SK-N-SH treated with all-trans-retinoic acid at 6 μM for 48 hours (cell line): Measurements from ENCODE around the gene SCP2D1.

ENCODE experiments used
- ATAC-seq: fragments of 200-7000 bp; cut with Tn5 transposase; 3 replicates; pipeline ENCODE4 v1.9.1; 2020; ENCODE audit warnings: mild to moderate bottlenecking, moderate library complexity
- ARNTL ChIP-seq: fragments of 450-650 bp; formaldehyde crosslinking; IDR thresholded peaks from 2 replicates; pipeline ENCODE4 v1.5.0; 2020; ENCODE audit warnings: low read depth, mild to moderate bottlenecking, moderate library complexity, borderline replicate concordance
- BACH2 ChIP-seq: fragments of 250-450 bp; sonication (Bioruptor Pico); IDR thresholded peaks from 2 replicates; pipeline ENCODE4 v1.9.0; 2021; ENCODE audit warnings: mild to moderate bottlenecking, borderline replicate concordance
- CREB5 ChIP-seq: fragments of 250-450 bp; sonication (Bioruptor Pico); IDR thresholded peaks from 2 replicates; pipeline ENCODE4 v1.5.1; 2020; ENCODE audit warnings: low read depth, mild to moderate bottlenecking, moderate library complexity
- CSDC2 ChIP-seq: fragments of 250-450 bp; sonication (Bioruptor Pico); IDR thresholded peaks from 2 replicates; pipeline ENCODE4 v1.5.0; 2020; ENCODE audit warnings: mild to moderate bottlenecking, moderate library complexity
- ESRRG ChIP-seq: fragments of 250-450 bp; sonication (Bioruptor Pico); IDR thresholded peaks from 2 replicates; pipeline ENCODE4 v1.6.1; 2021; ENCODE audit warnings: mild to moderate bottlenecking
- GLIS3 ChIP-seq: fragments of 250-450 bp; sonication (Bioruptor Pico); IDR thresholded peaks from 2 replicates; pipeline ENCODE4 v1.5.0; 2020; ENCODE audit warnings: mild to moderate bottlenecking, moderate library complexity
- ISL1 ChIP-seq: fragments of 250-450 bp; sonication (Bioruptor Pico); IDR thresholded peaks from 2 replicates; pipeline ENCODE4 v2.1.2; 2022; ENCODE audit warnings: mild to moderate bottlenecking, moderate library complexity
- OSR1 ChIP-seq: fragments of 250-450 bp; sonication (Bioruptor Pico); IDR thresholded peaks from 2 replicates; pipeline ENCODE4 v1.8.0; 2022; ENCODE audit warnings: moderate library complexity, mild to moderate bottlenecking, inconsistent platforms
- PATZ1 ChIP-seq: fragments of 250-450 bp; sonication (Bioruptor Pico); IDR thresholded peaks from 2 replicates; pipeline ENCODE4 v1.8.0; 2020; ENCODE audit warnings: mild to moderate bottlenecking, moderate library complexity, borderline replicate concordance
- PPARA ChIP-seq: fragments of 250-450 bp; sonication (Bioruptor Pico); IDR thresholded peaks from 2 replicates; pipeline ENCODE4 v1.5.0; 2020; ENCODE audit warnings: mild to moderate bottlenecking, borderline replicate concordance
- RARB ChIP-seq: fragments of 250-450 bp; sonication (Bioruptor Pico); IDR thresholded peaks from 2 replicates; pipeline ENCODE4 v1.8.0; 2021; ENCODE audit warnings: mild to moderate bottlenecking, moderate library complexity
- SNAI2 ChIP-seq: fragments of 250-450 bp; sonication (Bioruptor Pico); IDR thresholded peaks from 2 replicates; pipeline ENCODE4 v1.5.0; 2020; ENCODE audit warnings: mild to moderate bottlenecking, moderate library complexity
- TCF4 ChIP-seq: fragments of 250-450 bp; sonication (Bioruptor Pico); IDR thresholded peaks from 2 replicates; pipeline ENCODE4 v1.8.0; 2021; ENCODE audit warnings: mild to moderate bottlenecking, moderate library complexity, borderline replicate concordance
- TOX ChIP-seq: fragments of 250-450 bp; sonication (Bioruptor Pico); IDR thresholded peaks from 2 replicates; pipeline ENCODE4 v1.8.0; 2021; ENCODE audit warnings: mild to moderate bottlenecking, moderate library complexity, borderline replicate concordance
- ZFP3 ChIP-seq: fragments of 250-450 bp; sonication (Bioruptor Pico); IDR thresholded peaks from 2 replicates; pipeline ENCODE4 v1.5.0; 2020; ENCODE audit warnings: mild to moderate bottlenecking, moderate library complexity
- ZFP30 ChIP-seq: fragments of 450-650 bp; formaldehyde crosslinking; IDR thresholded peaks from 2 replicates; pipeline ENCODE4 v1.5.0; 2022; ENCODE audit warnings: mild to moderate bottlenecking, moderate library complexity
- ZNF565 ChIP-seq: fragments of 450-650 bp; formaldehyde crosslinking; conservative IDR thresholded peaks from 2 replicates; pipeline ENCODE4 v1.5.0; 2020; ENCODE audit warnings: low read depth, mild to moderate bottlenecking, moderate library complexity
- ZNF70 ChIP-seq: fragments of 450-650 bp; formaldehyde crosslinking; IDR thresholded peaks from 2 replicates; pipeline ENCODE4 v1.5.0; 2020; ENCODE audit warnings: mild to moderate bottlenecking, moderate library complexity
- ZNF8 ChIP-seq: fragments of 450-650 bp; formaldehyde crosslinking; IDR thresholded peaks from 2 replicates; pipeline ENCODE4 v1.5.0; 2020; ENCODE audit warnings: mild to moderate bottlenecking, moderate library complexity
- TF ChIP-seq, protein P1 (sequence below): fragments of 250-450 bp; sonication (Bioruptor Pico); IDR thresholded peaks from 2 replicates; pipeline ENCODE4 v1.8.0; 2021; ENCODE audit warnings: low read depth, mild to moderate bottlenecking, moderate library complexity, borderline replicate concordance
- TF ChIP-seq, protein P2 (sequence below): fragments of 250-450 bp; sonication (Bioruptor Pico); IDR thresholded peaks from 2 replicates; pipeline ENCODE4 v1.5.0; 2020; ENCODE audit warnings: mild to moderate bottlenecking, moderate library complexity
- TF ChIP-seq, protein P3 (sequence below): fragments of 250-450 bp; sonication (Bioruptor Pico); IDR thresholded peaks from 2 replicates; pipeline ENCODE4 v1.5.1; 2021; ENCODE audit warnings: mild to moderate bottlenecking, moderate library complexity

Gene SCP2D1

GRCh38 chr20:18813483-18813882 lies at the start of gene SCP2D1:
Gene SCP2D1, plus strand, starts transcription at chr20:18813783. Its CDS starts 33 bp downstream, at chr20:18813816.
- ATAC-seq: no peak
- no peak for TF ChIP-seq BACH2
- TF ChIP-seq, all 23 proteins: peak for 0

DNA sequence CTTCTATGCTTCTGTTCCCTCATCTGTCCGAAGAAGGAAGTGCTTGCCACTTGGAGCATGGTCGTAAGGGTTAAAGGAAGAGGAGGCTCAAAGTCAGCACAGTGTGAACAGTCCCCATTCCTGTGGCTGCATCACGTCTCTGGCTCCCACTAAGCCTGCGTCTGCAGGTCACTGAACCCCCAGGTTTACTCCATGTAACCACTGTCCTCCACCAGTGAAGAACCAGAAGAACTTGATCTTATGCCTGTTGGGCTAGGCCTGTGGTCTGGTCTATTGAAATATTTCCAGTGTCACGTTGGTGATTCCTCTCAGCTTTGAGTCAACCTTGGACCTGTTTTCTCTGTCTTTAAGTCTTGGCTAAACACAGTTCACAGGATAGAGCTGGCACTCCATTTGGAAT lies 45.9 kb upstream of the SCP2D1 start:
- ATAC-seq: no peak
- TF ChIP-seq GLIS3 (CRISPR knock-in tag) (no peak), ZFP3 (CRISPR knock-in tag) (no peak), ZNF565 (CRISPR knock-in tag) (no peak), TCF4 (CRISPR knock-in tag) (no peak), OSR1 (CRISPR knock-in tag) (no peak), ESRRG (no peak), SNAI2 (CRISPR knock-in tag) (no peak), PATZ1 (CRISPR knock-in tag) (no peak), ISL1 (CRISPR knock-in tag) (no peak), ZNF70 (no peak), ZFP30 (CRISPR knock-in tag) (no peak), CREB5 (CRISPR knock-in tag) (no peak), ARNTL (CRISPR knock-in tag) (no peak), CSDC2 (CRISPR knock-in tag) (no peak), ZNF8 (CRISPR knock-in tag) (no peak), TOX (CRISPR knock-in tag) (no peak)
- TF ChIP-seq, protein P1, sequence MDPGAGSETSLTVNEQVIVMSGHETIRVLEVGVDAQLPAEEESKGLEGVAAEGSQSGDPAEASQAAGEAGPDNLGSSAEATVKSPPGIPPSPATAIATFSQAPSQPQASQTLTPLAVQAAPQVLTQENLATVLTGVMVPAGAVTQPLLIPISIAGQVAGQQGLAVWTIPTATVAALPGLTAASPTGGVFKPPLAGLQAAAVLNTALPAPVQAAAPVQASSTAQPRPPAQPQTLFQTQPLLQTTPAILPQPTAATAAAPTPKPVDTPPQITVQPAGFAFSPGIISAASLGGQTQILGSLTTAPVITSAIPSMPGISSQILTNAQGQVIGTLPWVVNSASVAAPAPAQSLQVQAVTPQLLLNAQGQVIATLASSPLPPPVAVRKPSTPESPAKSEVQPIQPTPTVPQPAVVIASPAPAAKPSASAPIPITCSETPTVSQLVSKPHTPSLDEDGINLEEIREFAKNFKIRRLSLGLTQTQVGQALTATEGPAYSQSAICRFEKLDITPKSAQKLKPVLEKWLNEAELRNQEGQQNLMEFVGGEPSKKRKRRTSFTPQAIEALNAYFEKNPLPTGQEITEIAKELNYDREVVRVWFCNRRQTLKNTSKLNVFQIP (CRISPR knock-in tag): no peak
- TF ChIP-seq, protein P2, sequence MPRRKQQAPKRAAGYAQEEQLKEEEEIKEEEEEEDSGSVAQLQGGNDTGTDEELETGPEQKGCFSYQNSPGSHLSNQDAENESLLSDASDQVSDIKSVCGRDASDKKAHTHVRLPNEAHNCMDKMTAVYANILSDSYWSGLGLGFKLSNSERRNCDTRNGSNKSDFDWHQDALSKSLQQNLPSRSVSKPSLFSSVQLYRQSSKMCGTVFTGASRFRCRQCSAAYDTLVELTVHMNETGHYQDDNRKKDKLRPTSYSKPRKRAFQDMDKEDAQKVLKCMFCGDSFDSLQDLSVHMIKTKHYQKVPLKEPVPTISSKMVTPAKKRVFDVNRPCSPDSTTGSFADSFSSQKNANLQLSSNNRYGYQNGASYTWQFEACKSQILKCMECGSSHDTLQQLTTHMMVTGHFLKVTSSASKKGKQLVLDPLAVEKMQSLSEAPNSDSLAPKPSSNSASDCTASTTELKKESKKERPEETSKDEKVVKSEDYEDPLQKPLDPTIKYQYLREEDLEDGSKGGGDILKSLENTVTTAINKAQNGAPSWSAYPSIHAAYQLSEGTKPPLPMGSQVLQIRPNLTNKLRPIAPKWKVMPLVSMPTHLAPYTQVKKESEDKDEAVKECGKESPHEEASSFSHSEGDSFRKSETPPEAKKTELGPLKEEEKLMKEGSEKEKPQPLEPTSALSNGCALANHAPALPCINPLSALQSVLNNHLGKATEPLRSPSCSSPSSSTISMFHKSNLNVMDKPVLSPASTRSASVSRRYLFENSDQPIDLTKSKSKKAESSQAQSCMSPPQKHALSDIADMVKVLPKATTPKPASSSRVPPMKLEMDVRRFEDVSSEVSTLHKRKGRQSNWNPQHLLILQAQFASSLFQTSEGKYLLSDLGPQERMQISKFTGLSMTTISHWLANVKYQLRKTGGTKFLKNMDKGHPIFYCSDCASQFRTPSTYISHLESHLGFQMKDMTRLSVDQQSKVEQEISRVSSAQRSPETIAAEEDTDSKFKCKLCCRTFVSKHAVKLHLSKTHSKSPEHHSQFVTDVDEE (CRISPR knock-in tag): no peak

- TF ChIP-seq RARB: no peak
- no peak for ATAC-seq
Observed at GRCh38 chr20:18773566-18773965, 40.0 kb upstream of the SCP2D1 start.

GRCh38 chr20:18774207-18774606 lies 39.4 kb upstream of the SCP2D1 start:
- no peak for ATAC-seq
- TF ChIP-seq PPARA (CRISPR knock-in tag) (no peak), TCF4 (CRISPR knock-in tag) (no peak), ZNF8 (CRISPR knock-in tag) (no peak), CSDC2 (CRISPR knock-in tag) (no peak), ESRRG (no peak), ZNF70 (no peak)

DNA sequence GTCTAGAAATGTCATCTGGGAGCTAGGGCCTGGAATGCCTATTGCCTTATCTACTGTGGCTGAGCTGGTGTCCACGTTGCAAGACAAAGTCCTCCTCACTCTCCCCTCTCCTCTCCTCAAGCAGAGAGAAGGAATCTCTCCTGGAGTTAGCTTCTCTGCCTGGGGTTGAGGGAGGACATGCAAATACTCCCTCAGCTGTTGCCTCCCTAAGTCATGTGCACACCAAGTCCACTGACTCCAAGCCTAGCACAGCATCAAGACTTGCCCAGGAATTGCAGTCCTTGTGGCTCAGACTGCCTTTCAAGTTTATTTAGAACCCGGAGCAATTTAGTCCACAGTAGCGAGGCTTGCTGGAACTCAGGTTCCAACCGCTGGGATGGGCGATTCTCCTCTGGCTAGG lies 38.0 kb upstream of the SCP2D1 start:
- TF ChIP-seq PATZ1 (CRISPR knock-in tag) (no peak), ZNF565 (CRISPR knock-in tag) (no peak), CREB5 (CRISPR knock-in tag) (no peak), ARNTL (CRISPR knock-in tag) (no peak), ZNF8 (CRISPR knock-in tag) (no peak), ESRRG (no peak), ZFP3 (CRISPR knock-in tag) (no peak), ZFP30 (CRISPR knock-in tag) (no peak), TCF4 (CRISPR knock-in tag) (no peak)
- TF ChIP-seq, protein P3, sequence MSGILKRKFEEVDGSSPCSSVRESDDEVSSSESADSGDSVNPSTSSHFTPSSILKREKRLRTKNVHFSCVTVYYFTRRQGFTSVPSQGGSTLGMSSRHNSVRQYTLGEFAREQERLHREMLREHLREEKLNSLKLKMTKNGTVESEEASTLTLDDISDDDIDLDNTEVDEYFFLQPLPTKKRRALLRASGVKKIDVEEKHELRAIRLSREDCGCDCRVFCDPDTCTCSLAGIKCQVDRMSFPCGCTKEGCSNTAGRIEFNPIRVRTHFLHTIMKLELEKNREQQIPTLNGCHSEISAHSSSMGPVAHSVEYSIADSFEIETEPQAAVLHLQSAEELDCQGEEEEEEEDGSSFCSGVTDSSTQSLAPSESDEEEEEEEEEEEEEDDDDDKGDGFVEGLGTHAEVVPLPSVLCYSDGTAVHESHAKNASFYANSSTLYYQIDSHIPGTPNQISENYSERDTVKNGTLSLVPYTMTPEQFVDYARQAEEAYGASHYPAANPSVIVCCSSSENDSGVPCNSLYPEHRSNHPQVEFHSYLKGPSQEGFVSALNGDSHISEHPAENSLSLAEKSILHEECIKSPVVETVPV (CRISPR knock-in tag): no peak

More for the DNA sequence above, 38.0 kb upstream of the SCP2D1 start:
- no peak for ATAC-seq
